ENCODE measurements around the gene MCF2L2. TPM values are rescaled to one million over a fixed set of nuclear protein-coding genes. Genes with fewer than 3 reads are reported as not detected.

Gene MCF2L2
- polyA plus RNA-seq, 1 donor from 2014 or later: 9.3 TPM

- Histone ChIP-seq H3F3A (ENCODE audit: insufficient read depth, low read length, poor library complexity, severe bottlenecking) (no peaks in the 10 kb centered on the region), H3K4me2 (ENCODE audit: low read length) (no peak overlapping the region), H3K79me2 (replicated peaks; ENCODE audit: insufficient read depth, low read length) (no peaks in the 10 kb centered on the region), H4K20me1 (ENCODE audit: insufficient read depth) (no peaks in the 10 kb centered on the region), H3K36me3 (ENCODE audit: insufficient read depth, low read length) (no peaks in the 10 kb centered on the region), H3K4me3 (ENCODE audit: low read length) (no peak overlapping the region), H2AFZ (ENCODE audit: low read depth, low read length) (no peak overlapping the region), H3K27ac (ENCODE audit: low read length) (no peak overlapping the region), H3K9ac (ENCODE audit: low read length) (no peak overlapping the region), H3K9me3 (ENCODE audit: low read length) (no peaks in the 10 kb centered on the region), H3K27me3 (ENCODE audit: insufficient read depth, low read depth, low read length) (no peaks in the 10 kb centered on the region), H3K9me2 (ENCODE audit: insufficient read depth, low read length) (no peaks in the 10 kb centered on the region)
- TF ChIP-seq EP300 (conservative IDR thresholded peaks at IDR 0.05; ENCODE audit: poor library complexity, severe bottlenecking): no peak
- TF ChIP-seq EZH2 (IDR thresholded peaks at IDR 0.05; ENCODE audit: borderline replicate concordance, insufficient read depth, low read length, poor library complexity, severe bottlenecking): no peak
- TF ChIP-seq REST (IDR thresholded peaks at IDR 0.05; ENCODE audit: borderline replicate concordance): no peak
- TF ChIP-seq, protein P1, sequence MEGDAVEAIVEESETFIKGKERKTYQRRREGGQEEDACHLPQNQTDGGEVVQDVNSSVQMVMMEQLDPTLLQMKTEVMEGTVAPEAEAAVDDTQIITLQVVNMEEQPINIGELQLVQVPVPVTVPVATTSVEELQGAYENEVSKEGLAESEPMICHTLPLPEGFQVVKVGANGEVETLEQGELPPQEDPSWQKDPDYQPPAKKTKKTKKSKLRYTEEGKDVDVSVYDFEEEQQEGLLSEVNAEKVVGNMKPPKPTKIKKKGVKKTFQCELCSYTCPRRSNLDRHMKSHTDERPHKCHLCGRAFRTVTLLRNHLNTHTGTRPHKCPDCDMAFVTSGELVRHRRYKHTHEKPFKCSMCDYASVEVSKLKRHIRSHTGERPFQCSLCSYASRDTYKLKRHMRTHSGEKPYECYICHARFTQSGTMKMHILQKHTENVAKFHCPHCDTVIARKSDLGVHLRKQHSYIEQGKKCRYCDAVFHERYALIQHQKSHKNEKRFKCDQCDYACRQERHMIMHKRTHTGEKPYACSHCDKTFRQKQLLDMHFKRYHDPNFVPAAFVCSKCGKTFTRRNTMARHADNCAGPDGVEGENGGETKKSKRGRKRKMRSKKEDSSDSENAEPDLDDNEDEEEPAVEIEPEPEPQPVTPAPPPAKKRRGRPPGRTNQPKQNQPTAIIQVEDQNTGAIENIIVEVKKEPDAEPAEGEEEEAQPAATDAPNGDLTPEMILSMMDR (IDR thresholded peaks at IDR 0.05; ENCODE audit: poor library complexity, severe bottlenecking): no peak
- no peak for TF ChIP-seq MXI1 (conservative IDR thresholded peaks at IDR 0.05; ENCODE audit: poor library complexity, severe bottlenecking)
- TF ChIP-seq SMC3 (conservative IDR thresholded peaks at IDR 0.05; ENCODE audit: poor library complexity): no peak
- no peak for TF ChIP-seq RAD21 (conservative IDR thresholded peaks at IDR 0.05)
- no peak for TF ChIP-seq POLR2AphosphoS5 (IDR thresholded peaks at IDR 0.05)
- TF ChIP-seq TAF1 (IDR thresholded peaks at IDR 0.05; ENCODE audit: low read depth): no peak
Measured at GRCh38 chr3:183378951-183379350, 49.5 kb downstream of the MCF2L2 start.

DNA sequence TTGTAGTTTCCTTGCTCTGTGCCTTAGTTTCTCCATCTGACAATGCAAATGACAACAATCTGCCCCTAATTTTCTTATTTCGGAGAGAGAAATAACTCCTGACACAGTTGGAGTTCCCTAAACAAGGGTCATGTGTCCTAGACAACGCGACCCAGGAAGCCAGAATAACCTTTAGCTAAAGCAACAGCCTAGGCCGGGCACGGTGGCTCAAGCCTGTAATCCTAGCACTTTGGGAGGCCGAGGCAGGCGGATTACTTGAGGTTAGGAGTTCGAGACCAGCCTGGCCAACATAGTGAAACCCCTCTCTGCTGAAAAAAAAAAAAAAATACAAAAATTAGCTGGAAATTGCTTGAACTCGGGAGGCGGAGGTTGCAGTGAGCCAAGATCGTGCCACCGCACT is 49.9 kb downstream of the MCF2L2 start:
- TF ChIP-seq, protein P1 (IDR thresholded peaks at IDR 0.05; ENCODE audit: poor library complexity, severe bottlenecking): no peak
- no peak for TF ChIP-seq EP300 (conservative IDR thresholded peaks at IDR 0.05; ENCODE audit: poor library complexity, severe bottlenecking)
- TF ChIP-seq TAF1 (IDR thresholded peaks at IDR 0.05; ENCODE audit: low read depth): no peak
- TF ChIP-seq RAD21 (conservative IDR thresholded peaks at IDR 0.05): no peak
- no peak for TF ChIP-seq POLR2AphosphoS5 (IDR thresholded peaks at IDR 0.05)
- Histone ChIP-seq H3K27me3 (ENCODE audit: insufficient read depth, low read depth, low read length) (no peaks in the 10 kb centered on the region), H2AFZ (ENCODE audit: low read depth, low read length) (no peak overlapping the region), H3K9me2 (ENCODE audit: insufficient read depth, low read length) (no peaks in the 10 kb centered on the region), H3K4me3 (ENCODE audit: low read length) (no peak overlapping the region), H3K9me3 (ENCODE audit: low read length) (no peaks in the 10 kb centered on the region), H4K20me1 (ENCODE audit: insufficient read depth) (no peaks in the 10 kb centered on the region), H3K27ac (ENCODE audit: low read length) (no peak overlapping the region), H3K36me3 (ENCODE audit: insufficient read depth, low read length) (no peaks in the 10 kb centered on the region), H3K79me2 (replicated peaks; ENCODE audit: insufficient read depth, low read length) (no peaks in the 10 kb centered on the region), H3F3A (ENCODE audit: insufficient read depth, low read length, poor library complexity, severe bottlenecking) (no peaks in the 10 kb centered on the region), H3K4me2 (ENCODE audit: low read length) (no peak overlapping the region), H3K9ac (ENCODE audit: low read length) (no peak overlapping the region)
